Dendritic cell treated with granulocyte-macrophage colony-stimulating factor and Interleukin-4, amounts not matched to agents 40 ng/mL and 50 ng/mL, for 4 days (primary cell): Measurements from ENCODE around the gene LHFPL2.

Experiments
- H3K27ac Mint-ChIP-seq: one replicate; pipeline ENCODE4 v1.8.0; 2022; ENCODE audit warnings: mild to moderate bottlenecking, mixed read lengths
- H3K27me3 Mint-ChIP-seq: one replicate; pipeline ENCODE4 v1.8.0; 2022; ENCODE audit warnings: mild to moderate bottlenecking, mixed read lengths
- H3K36me3 Mint-ChIP-seq: one replicate; pipeline ENCODE4 v1.8.0; 2022; ENCODE audit warnings: low read depth, mixed read lengths
- H3K4me1 Mint-ChIP-seq: one replicate; pipeline ENCODE4 v1.8.0; 2022; ENCODE audit warnings: low read depth, mixed read lengths
- H3K4me3 Mint-ChIP-seq: one replicate; pipeline ENCODE4 v1.8.0; 2022; ENCODE audit warnings: mild to moderate bottlenecking, moderate library complexity, mixed read lengths
- H3K9me3 Mint-ChIP-seq: one replicate; pipeline ENCODE4 v1.8.0; 2022; ENCODE audit warnings: mixed read lengths
- intact Hi-C: fragments of 100-400 bp; cut with micrococcal nuclease; formaldehyde crosslinking; loops from one replicate; pipeline ENCODE4 v1.15.0; 2022

The LHFPL2 gene

DNA sequence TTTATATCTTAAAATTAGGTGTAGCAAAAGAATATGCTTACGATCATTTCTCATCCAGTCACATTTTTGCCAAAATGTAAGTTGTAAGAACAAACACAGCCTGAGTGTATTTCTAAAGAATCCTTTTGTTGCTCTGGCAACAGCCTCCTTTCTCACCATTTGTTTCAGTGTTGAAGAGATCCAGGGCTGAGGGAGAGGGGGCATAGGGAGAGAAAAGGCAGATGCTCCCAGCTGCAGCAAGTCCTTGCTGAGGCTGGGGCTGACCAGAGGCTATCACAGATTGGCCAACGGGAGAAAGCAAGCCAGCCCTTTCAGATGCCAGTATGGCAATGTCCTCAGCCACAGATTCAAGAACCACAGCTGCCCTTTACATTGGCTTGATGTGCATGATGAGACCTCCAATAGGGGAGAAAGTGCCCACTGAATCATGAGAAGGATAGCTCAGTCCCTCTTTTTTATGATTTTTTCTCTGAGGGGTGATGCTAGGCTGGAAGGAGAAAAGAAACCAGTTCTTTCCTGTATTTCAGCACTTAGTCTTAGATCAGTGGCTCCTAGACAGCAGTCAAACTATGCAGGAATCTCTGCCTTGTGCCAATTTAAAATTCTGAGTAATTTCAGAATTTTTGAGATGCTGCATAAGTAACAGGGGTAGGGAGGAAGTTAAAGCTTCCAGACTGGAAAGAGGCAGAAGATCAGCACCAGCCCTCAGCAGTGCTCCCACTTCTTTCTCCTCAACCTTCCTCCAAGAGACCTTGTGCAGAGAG lies 142.1 kb downstream of the LHFPL2 start:
- H3K4me1 Mint-ChIP-seq = peaks cover 78% of the 10 kb centered on the region
- intact Hi-C loops = no loop called here
- H3K9me3 Mint-ChIP-seq = no peaks in the 10 kb centered on the region
- peak overlapping the region; percentile 39 for H3K4me3 Mint-ChIP-seq
- H3K27me3 Mint-ChIP-seq = no peaks in the 10 kb centered on the region
- peaks cover 57% of the 10 kb centered on the region for H3K36me3 Mint-ChIP-seq
- H3K27ac Mint-ChIP-seq = no peak overlapping the region

- intact Hi-C loops = no loop called here
- no peaks in the 10 kb centered on the region for H3K27me3 Mint-ChIP-seq
- peaks cover 76% of the 10 kb centered on the region for H3K4me1 Mint-ChIP-seq
- no peak overlapping the region for H3K4me3 Mint-ChIP-seq
- H3K9me3 Mint-ChIP-seq = no peaks in the 10 kb centered on the region
- H3K27ac Mint-ChIP-seq = no peak overlapping the region
- peaks cover 57% of the 10 kb centered on the region for H3K36me3 Mint-ChIP-seq
Observed at GRCh38 chr5:78505860-78506259, 142.7 kb downstream of the LHFPL2 start.

- H3K4me3 Mint-ChIP-seq = no peak overlapping the region
- peaks cover 60% of the 10 kb centered on the region for H3K36me3 Mint-ChIP-seq
- no peaks in the 10 kb centered on the region for H3K27me3 Mint-ChIP-seq
- H3K4me1 Mint-ChIP-seq = peaks cover 74% of the 10 kb centered on the region
- H3K9me3 Mint-ChIP-seq = no peaks in the 10 kb centered on the region
- peak overlapping the region; percentile 37 for H3K27ac Mint-ChIP-seq
- intact Hi-C loops = no loop called here
Observed at GRCh38 chr5:78504704-78505677, 143.6 kb downstream of the LHFPL2 start.

DNA sequence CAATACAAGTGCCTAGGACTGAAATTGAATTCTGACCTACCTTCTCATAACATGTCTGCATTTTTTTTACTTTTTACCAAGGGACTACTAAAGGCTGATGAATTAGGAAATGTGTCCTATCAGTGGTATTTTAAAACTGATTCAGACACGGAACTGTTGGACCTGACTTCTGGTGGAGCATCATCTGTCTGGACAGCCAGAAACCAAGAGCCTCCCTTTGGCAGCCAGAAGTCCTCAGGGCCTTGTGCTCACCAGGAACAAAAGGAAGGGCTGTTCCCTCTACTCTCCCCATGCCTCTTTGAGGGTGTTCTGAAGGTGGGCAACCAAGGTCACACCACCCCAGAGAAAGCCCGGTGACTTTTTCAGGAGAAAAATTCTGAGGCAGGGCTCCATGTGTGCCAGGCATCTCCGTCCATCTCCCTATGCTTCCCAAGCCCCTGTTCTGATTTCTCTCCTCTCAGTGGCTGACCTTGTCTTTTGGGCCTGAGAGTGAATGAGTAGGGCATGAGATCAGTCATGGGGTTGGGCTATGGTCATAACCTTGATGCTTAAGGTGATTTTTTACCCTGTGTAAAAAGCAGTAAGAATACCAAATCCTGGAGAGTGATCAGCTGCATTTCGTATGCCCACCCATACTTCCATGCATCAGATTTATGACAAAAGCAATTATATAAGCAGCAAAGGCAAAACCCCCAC lies 144.5 kb downstream of the LHFPL2 start:
- Mint-ChIP-seq H3K4me1 (peaks cover 76% of the 10 kb centered on the region), H3K9me3 (no peaks in the 10 kb centered on the region), H3K4me3 (no peak overlapping the region), H3K27ac (no peak overlapping the region), H3K36me3 (peaks cover 60% of the 10 kb centered on the region), H3K27me3 (no peaks in the 10 kb centered on the region)
- intact Hi-C loops = no loop called here

GRCh38 chr5:78501411-78502352 lies 146.9 kb downstream of the LHFPL2 start:
- H3K9me3 Mint-ChIP-seq = no peaks in the 10 kb centered on the region
- peak overlapping the region; percentile 22 for H3K4me3 Mint-ChIP-seq
- H3K27me3 Mint-ChIP-seq = no peaks in the 10 kb centered on the region
- intact Hi-C loops = no loop called here
- H3K27ac Mint-ChIP-seq = peak overlapping the region; percentile 78
- H3K36me3 Mint-ChIP-seq = peaks cover 52% of the 10 kb centered on the region
- H3K4me1 Mint-ChIP-seq = peaks cover 74% of the 10 kb centered on the region

GRCh38 chr5:78500871-78501270 lies 147.7 kb downstream of the LHFPL2 start:
- Mint-ChIP-seq H3K9me3 (no peaks in the 10 kb centered on the region), H3K4me1 (peaks cover 75% of the 10 kb centered on the region), H3K27me3 (no peaks in the 10 kb centered on the region), H3K27ac (peak overlapping the region; percentile 78), H3K4me3 (no peak overlapping the region), H3K36me3 (peaks cover 44% of the 10 kb centered on the region)
- intact Hi-C loops = no loop called here

DNA sequence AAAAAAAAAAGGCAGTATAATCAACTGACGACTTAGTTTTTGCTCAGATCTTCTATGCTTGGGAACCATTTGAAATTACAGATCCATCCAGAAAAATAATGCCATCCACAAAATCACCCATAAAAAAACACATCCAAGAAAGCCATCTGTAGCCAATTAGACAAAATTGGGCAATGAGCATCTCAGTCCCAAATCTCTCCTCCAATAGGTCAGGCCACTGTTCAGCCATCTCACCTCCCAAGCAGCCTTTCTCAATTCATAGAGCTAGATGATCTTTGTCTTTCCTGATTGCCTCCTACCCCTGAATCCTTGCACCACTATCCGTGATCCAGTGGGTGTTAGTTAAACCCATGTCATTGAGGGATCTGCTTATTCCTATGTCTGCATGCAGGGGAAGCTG lies 148.5 kb downstream of the LHFPL2 start:
- Mint-ChIP-seq H3K36me3 (peaks cover 39% of the 10 kb centered on the region), H3K9me3 (no peaks in the 10 kb centered on the region), H3K27ac (no peak overlapping the region), H3K27me3 (no peaks in the 10 kb centered on the region), H3K4me3 (no peak overlapping the region), H3K4me1 (peaks cover 77% of the 10 kb centered on the region)
- intact Hi-C loops = no loop called here

DNA sequence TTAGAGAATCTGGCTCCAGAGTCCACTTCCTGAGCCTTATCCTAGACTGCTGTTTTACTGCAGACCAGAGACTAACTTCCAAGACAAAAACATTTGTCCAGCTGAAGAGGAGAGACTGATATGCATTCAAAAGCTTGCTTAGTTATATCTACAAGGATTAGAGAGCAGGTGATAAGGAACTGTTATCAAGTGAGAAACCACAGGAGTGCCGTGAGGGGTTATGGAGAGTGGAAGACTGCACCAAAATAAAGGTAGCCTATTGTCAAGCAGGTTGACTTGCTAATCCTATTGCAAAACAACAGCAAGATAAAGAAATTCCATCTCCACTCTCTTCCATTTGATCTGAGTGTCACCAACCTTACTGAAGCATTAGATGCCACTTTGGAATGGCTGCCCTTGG lies 149.1 kb downstream of the LHFPL2 start:
- no peaks in the 10 kb centered on the region for H3K27me3 Mint-ChIP-seq
- H3K36me3 Mint-ChIP-seq = peaks cover 34% of the 10 kb centered on the region
- H3K4me1 Mint-ChIP-seq = peaks cover 74% of the 10 kb centered on the region
- no peak overlapping the region for H3K4me3 Mint-ChIP-seq
- no peaks in the 10 kb centered on the region for H3K9me3 Mint-ChIP-seq
- H3K27ac Mint-ChIP-seq = no peak overlapping the region
- intact Hi-C loops = no loop called here

DNA sequence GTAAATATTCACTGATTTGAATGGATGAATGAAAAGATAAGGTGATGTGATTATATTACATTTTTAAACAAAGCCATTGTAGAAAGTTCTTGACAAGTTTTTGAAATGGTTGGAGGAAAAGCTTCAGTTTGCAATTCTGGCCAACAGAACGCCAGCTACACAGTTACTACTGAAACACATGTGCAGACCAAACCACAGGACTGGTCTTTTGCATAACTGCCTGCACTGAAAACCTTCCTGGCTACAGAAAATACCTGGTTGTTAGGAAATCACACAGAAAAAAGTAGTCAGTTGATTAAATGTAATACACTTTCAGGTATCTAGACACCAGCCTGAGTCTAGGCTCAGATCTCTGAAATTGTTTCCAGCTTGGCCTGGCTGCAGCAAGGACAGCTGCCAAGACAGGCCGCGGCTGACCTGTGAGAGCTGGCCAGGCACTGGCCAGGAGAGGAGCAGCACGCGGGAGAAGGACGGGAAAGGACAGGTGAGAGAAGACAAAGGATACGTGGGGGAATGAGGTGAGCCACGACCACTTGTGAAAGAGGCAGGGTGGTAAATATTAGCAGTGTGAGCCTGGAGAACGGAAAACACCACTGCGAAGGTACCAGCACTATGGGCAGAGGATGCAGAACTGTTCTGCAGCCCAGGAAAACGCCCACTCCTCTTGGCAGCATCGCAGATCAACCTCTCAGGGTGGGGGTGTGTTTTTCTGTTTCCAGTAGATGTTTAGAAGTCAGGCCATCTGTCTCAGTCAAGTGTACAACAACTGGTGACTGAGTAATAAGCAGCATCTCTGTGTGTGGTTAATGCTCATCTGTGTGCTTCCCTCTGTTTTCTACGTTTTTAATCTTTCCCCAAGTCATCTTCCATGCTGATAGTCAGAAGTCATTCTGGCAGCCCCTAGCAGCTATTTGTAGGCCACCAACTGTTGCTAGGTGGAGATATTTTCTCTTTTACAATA lies 150.7 kb downstream of the LHFPL2 start:
- H3K4me3 Mint-ChIP-seq = no peak overlapping the region

DNA sequence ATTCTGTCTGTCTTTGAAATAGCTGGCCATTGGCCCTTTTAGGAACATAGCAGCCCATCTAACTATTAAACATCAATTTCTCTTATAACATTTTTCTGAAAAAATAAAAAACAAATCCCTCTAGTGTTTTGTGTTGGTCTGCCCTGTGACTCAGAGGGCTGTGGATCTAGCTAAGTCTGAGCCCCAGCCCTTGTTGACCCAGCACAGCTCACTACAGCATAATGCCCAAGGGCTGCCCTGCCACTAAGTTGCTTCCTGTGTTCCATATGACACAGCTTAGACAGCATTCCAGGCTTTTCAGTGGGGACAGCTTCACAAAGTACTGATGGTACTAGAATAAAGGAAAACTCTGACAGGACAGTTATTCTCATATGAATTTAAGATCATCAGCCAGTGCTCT lies 152.2 kb downstream of the LHFPL2 start:
- intact Hi-C loops = no loop called here
- H3K4me1 Mint-ChIP-seq = peaks cover 69% of the 10 kb centered on the region
- no peaks in the 10 kb centered on the region for H3K9me3 Mint-ChIP-seq
- peaks cover 50% of the 10 kb centered on the region for H3K36me3 Mint-ChIP-seq
- peak overlapping the region; percentile 32 for H3K27ac Mint-ChIP-seq
- H3K4me3 Mint-ChIP-seq = no peak overlapping the region
- H3K27me3 Mint-ChIP-seq = no peaks in the 10 kb centered on the region

More for the DNA sequence above, 150.7 kb downstream of the LHFPL2 start:
- H3K9me3 Mint-ChIP-seq = no peaks in the 10 kb centered on the region
- H3K36me3 Mint-ChIP-seq = peaks cover 42% of the 10 kb centered on the region
- H3K4me1 Mint-ChIP-seq = peaks cover 76% of the 10 kb centered on the region
- H3K27ac Mint-ChIP-seq = peak overlapping the region; percentile 11
- no peaks in the 10 kb centered on the region for H3K27me3 Mint-ChIP-seq
- intact Hi-C loops = no loop called here

DNA sequence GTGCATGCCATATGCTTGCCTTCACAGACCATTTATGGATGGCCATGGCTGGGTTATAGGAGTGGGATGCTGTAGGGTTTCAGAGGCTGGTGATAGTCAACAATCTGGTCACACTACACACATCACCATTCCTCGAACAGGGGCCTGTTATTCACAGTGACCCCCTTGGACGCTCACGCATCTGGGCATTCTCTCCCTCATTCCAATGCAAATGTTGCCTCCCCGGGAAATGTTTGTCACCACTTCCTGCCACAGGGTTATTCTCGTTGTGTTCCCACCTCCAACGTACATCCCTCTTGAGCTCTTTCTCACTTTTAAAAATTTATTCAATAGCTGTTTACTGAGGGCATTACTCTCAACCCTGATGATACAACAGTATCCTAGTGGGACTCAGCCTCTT lies 152.8 kb downstream of the LHFPL2 start:
- Mint-ChIP-seq H3K9me3 (no peaks in the 10 kb centered on the region), H3K4me1 (peaks cover 72% of the 10 kb centered on the region), H3K27me3 (no peaks in the 10 kb centered on the region), H3K27ac (peak overlapping the region; percentile 32), H3K4me3 (no peak overlapping the region), H3K36me3 (peaks cover 55% of the 10 kb centered on the region)
- intact Hi-C loops = no loop called here

GRCh38 chr5:78492650-78493049 lies 155.9 kb downstream of the LHFPL2 start:
- no peak overlapping the region for H3K27ac Mint-ChIP-seq
- H3K27me3 Mint-ChIP-seq = no peaks in the 10 kb centered on the region
- peaks cover 72% of the 10 kb centered on the region for H3K4me1 Mint-ChIP-seq
- H3K36me3 Mint-ChIP-seq = peaks cover 64% of the 10 kb centered on the region
- no peak overlapping the region for H3K4me3 Mint-ChIP-seq
- intact Hi-C loops = no loop called here
- no peaks in the 10 kb centered on the region for H3K9me3 Mint-ChIP-seq
